Keratinocyte (primary cell): ENCODE measurements around the gene PTCSC3.

Experiments used
- EZH2 ChIP-seq: IDR thresholded peaks from one replicate; pipeline ENCODE4 v1.6.1; 2012; ENCODE audit warnings: inconsistent platforms, mild to moderate bottlenecking, low read length, moderate library complexity
- TF ChIP-seq, protein P1 (sequence below), 3 experiments: IDR thresholded peaks in 1 of 3; conservative IDR thresholded peaks in 1 of 3; optimal IDR thresholded peaks in 1 of 3; 2 replicates in 2 of 3; 3 replicates in 1 of 3; pipeline versions ENCODE3 to v1.5.1; 2011; ENCODE audit warnings: low read length in 3 of 3, mild to moderate bottlenecking in 3 of 3, moderate library complexity in 2 of 3, control low read depth in 1 of 3, inconsistent platforms in 1 of 3; ENCODE audit not compliant: insufficient read depth in 2 of 3; ENCODE audit errors: extremely low read depth in 1 of 3

DNA sequence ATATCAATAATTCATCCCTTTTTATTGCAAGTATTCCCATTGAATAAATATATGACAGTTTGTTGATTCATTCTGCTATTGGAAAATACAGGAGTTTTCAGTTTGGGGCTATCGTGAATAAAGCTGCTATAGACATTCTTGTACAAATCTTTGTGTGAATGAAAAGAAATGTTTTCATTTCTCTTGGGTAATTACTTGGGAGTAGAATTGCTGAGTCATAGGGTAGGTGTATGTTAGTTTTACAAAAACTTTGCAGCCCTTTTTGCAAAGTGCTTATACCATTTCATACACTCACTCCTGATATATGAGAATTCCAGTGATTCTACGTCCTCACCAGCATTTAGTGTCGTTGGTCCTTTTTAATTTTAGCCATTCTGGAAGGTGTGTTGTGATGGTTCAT, 6.9 kb upstream of the PTCSC3 start:
- TF ChIP-seq, protein P1, sequence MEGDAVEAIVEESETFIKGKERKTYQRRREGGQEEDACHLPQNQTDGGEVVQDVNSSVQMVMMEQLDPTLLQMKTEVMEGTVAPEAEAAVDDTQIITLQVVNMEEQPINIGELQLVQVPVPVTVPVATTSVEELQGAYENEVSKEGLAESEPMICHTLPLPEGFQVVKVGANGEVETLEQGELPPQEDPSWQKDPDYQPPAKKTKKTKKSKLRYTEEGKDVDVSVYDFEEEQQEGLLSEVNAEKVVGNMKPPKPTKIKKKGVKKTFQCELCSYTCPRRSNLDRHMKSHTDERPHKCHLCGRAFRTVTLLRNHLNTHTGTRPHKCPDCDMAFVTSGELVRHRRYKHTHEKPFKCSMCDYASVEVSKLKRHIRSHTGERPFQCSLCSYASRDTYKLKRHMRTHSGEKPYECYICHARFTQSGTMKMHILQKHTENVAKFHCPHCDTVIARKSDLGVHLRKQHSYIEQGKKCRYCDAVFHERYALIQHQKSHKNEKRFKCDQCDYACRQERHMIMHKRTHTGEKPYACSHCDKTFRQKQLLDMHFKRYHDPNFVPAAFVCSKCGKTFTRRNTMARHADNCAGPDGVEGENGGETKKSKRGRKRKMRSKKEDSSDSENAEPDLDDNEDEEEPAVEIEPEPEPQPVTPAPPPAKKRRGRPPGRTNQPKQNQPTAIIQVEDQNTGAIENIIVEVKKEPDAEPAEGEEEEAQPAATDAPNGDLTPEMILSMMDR (optimal IDR thresholded peaks at IDR 0.05 in 1 of 3, IDR thresholded peaks at IDR 0.05 in 1 of 3, conservative IDR thresholded peaks at IDR 0.05 in 1 of 3; ENCODE audit: extremely low read depth in 1 of 3, insufficient read depth in 2 of 3, low read length in 3 of 3), result no peak
- TF ChIP-seq EZH2, result no peak
